ENCODE results near the gene IGSF6.
"Not testable (repeated sequence)": the region's sequence is repeated elsewhere in the genome, so short reads cannot be mapped to it uniquely, and the experiment has no call there.

The IGSF6 gene

GRCh38 chr16:21653571-21653970 lies 1.2 kb upstream of the IGSF6 start:
- DNase-seq (ENCODE audit: low read depth), result no peak

DNA sequence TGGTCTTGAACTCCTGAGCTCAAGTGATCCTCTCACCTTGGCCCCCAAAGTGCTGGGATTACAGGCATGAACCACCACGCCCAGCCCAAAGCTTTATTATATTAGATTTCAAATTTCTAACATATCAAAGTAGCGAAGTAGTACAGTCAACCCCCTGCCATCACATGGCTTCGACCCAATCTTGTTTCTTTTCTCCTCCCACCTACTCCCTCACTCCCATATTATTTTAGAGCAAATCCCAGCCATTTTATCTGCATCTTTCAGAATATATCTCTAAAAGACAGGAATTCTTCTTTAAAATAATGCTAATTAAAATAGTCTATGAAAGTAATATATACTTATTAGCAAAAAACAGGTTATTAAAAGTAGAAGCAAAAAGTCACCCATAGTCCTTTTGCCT lies 893 bp downstream of the IGSF6 start:
- no peak for DNase-seq (ENCODE audit: low read depth)

DNA sequence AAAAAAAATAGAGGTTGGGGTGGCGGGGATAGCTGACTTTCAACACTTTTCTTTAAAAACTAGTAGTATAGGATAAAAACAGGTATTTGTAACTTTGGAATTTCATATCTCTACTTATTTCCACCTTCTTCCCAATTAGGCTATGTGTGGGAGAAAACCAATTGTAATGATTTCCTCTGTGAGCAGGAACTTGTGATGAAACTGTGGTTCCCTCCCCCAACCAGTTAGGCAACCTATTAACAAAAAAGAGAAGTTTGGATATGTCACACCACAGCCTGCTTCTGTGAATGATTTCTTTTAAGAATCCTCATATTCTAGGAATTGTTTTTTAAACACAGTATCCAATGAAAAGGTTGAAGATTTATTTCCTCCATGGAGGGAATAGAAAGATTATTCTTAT lies 1.9 kb downstream of the IGSF6 start:
- no peak for DNase-seq (ENCODE audit: low read depth)

- DNase-seq (ENCODE audit: low read depth), result not testable (repeated sequence)
These were observed 2.5 kb downstream of the IGSF6 start for GRCh38 chr16:21649826-21650406.

GRCh38 chr16:21647562-21648164 lies 4.7 kb downstream of the IGSF6 start:
- DNase-seq (ENCODE audit: low read depth), result no peak

- DNase-seq (ENCODE audit: low read depth), result no peak
These were observed 5.5 kb downstream of the IGSF6 start for GRCh38 chr16:21646721-21647561.

DNA sequence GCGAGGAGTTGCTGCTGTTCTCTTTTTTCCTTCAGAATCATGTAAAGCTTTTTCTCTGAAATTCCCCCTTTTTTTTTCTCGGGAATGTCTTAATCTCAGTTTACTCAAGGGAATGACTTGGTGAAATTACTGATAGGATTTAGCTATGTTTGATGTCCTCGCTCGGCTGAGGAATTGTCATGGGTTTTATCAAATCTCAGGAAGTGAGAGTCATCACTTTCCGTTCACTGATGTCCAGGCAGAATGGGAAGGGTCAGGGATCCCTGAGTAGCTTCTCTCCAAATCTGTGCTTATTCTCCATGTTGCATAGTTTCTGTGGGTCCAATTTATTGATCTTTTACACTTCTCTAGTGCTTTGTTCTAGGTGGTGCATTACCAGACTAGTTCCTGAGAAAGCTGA lies 6.3 kb downstream of the IGSF6 start:
- DNase-seq (ENCODE audit: low read depth), result peak; percentile 24

GRCh38 chr16:21645261-21645721 lies 7.1 kb downstream of the IGSF6 start:
- peak; percentile 29 for DNase-seq (ENCODE audit: low read depth)

- no peak for DNase-seq (ENCODE audit: low read depth)
These were observed 7.7 kb downstream of the IGSF6 start for GRCh38 chr16:21644674-21645073.

DNA sequence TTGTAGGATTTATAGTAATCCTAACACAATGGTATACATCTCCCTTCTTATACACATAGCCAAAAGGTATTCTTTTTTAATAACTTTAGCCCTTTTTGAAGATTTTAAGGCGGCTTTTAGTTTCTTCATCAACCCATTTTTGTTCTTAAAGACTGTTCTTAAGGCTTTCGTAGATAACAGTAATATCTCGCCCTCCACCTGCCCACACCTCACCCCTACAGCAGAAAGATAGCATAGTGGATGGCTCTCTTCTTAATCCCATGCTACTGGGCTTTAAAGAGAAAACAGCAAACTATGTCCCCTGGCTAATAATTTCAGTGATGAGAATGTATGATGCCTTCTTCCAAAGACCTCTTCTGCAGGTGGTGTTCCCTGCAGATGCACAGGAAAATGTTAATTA lies 8.6 kb downstream of the IGSF6 start:
- no peak for DNase-seq (ENCODE audit: low read depth)

DNA sequence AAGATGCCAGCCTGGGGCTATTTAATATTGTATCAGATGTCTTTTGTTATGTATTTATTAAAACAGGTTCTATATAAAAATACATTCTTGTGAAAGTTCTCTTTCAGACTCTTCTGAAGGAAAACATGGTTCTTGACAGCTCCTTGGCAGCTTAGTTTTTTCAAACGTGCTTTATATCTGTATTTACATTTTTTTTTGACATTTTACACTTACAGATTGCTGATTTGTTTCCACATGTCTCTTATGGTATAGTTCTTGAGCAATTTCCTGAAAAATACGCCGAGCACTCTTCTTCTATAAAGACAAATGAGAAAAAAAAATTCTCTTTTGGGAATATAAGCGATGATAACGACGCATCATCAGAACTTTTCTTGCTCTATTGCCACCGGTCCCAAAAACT lies 9.5 kb downstream of the IGSF6 start:
- DNase-seq (ENCODE audit: low read depth), result no peak

- no peak for DNase-seq (ENCODE audit: low read depth)
These were observed 10.5 kb downstream of the IGSF6 start for GRCh38 chr16:21641916-21642315.

DNA sequence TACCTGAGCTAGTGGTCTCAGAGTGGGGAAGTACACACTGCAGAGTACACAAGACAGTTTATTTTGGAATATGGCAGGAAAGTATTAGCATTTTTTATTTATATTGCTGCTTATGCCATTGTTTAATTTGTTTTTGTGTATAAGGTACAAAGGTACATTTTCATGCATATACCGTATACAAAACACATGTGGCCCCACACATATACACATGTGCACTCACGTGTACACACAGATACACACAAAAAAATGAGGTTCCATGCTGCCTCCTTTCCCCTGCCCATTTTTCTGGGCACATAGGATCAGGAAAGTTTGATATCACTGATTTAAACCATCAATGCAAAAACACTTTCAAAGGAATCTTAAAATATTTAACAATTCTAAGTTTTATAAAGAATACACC lies 12.9 kb downstream of the IGSF6 start:
- DNase-seq (ENCODE audit: low read depth), result no peak

DNA sequence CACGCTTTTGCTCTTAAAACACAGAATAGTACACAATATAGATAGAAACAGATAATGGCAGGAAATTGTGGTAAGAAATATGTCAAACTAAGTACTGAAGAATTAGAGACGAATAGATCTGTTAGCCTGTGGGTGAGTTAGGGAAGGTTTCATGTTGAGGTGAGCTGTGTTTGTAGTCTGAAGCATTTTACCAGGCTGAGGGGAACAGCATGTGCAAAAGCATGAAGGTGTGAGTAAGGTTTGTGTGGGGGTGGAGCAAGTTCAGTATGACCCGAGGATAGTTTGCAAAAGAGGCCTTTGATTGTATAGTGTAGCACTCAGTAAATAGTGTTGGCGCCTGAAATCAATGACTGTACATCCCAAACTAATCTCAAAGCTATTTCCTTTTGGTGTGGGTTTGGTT lies 13.8 kb downstream of the IGSF6 start:
- DNase-seq (ENCODE audit: low read depth), result no peak

- DNase-seq (ENCODE audit: low read depth), result no peak
These were observed 15.1 kb downstream of the IGSF6 start for GRCh38 chr16:21637032-21637968.

- not testable (repeated sequence) for DNase-seq (ENCODE audit: low read depth)
These were observed 16.7 kb downstream of the IGSF6 start for GRCh38 chr16:21635694-21636093.

DNA sequence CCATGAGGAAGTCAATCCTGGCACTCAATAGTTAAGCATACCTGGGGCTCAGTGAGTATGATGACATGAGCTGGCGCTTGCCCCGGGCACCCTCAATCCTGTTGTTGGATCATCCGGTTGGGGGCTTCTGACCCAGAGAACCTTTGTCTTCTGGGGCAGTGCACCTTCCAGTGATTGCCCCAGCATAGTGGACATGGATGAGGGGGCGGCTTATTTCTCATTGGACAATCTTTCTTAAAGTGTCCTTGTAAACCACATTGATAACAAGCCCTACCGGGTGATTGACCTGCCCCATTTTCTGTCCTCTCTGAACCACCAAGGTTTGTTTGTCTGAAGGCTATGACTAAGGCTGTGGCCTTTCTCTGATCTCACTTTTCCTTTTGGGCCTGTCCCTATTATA lies 18.2 kb downstream of the IGSF6 start:
- no peak for DNase-seq (ENCODE audit: low read depth)

DNA sequence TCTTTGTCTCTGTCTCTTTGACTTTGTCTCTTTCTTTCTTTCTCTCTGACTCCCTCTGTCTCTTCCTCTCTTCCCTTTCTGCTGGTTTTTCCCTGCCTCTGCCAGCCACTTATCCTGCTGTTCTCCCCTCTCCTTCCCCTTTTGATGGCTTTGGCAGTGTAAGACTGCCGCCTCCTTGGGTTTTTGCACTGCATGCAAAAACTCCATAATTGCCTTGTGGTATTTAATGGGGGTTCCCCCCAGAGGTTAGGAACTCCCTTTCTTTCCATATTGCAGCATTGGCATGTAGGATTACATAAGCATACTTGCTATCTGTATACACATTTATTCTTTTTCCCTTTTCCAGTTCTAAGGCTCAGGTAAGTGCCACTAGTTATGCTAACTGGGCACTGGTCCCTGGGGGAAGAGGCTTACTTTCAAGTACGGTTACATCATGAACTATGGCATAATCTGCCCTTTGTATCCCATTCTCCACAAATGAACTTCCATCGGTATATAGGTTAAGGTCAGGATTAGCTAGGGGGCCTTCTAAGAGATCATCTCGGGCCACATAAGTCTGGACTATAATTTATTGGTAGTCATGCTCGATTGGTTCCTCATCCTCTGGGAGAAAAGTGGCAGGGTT lies 20.3 kb downstream of the IGSF6 start:
- not testable (repeated sequence) for DNase-seq (ENCODE audit: low read depth)

- not testable (repeated sequence) for DNase-seq (ENCODE audit: low read depth)
These were observed 21.0 kb downstream of the IGSF6 start for GRCh38 chr16:21631376-21631775.

- not testable (repeated sequence) for DNase-seq (ENCODE audit: low read depth)
These were observed 21.5 kb downstream of the IGSF6 start for GRCh38 chr16:21630866-21631265.

Measured in stromal cell of bone marrow (primary cell).